Ishikawa (cell line): ENCODE measurements around the gene TAS2R41.

Experiments
- CREB1 ChIP-seq: IDR thresholded peaks from 2 replicates; pipeline ENCODE4 v1.6.1; 2012; ENCODE audit warnings: low read depth
- TF ChIP-seq, protein P1 (sequence below): IDR thresholded peaks from 2 replicates; pipeline ENCODE4 v1.6.1; 2012

DNA sequence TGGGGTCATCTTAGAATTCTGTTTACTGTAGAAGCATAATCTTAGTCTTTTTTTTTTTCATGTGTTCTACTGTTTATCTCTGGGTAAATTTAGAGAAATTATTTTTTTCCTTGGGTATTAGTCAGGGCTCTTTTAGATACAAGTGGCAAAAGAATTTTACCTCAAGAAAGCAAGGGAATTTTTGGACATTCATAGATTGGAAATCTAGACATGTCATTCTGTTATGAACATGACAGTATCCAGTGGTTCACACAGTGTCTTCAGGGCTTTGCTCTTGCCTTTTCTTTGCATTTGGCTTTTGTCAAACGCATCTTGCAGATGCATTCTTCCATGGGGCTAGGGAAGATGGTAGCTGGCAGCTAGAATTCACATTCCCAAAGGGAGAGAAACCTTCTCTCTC lies 13.7 kb upstream of the TAS2R41 start:
- TF ChIP-seq, protein P1, sequence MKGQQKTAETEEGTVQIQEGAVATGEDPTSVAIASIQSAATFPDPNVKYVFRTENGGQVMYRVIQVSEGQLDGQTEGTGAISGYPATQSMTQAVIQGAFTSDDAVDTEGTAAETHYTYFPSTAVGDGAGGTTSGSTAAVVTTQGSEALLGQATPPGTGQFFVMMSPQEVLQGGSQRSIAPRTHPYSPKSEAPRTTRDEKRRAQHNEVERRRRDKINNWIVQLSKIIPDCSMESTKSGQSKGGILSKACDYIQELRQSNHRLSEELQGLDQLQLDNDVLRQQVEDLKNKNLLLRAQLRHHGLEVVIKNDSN: no peak
- no peak for TF ChIP-seq CREB1
